PC-9 (cell line): ENCODE results near the gene SLC25A4.

ENCODE experiments used
- CTCF ChIP-seq: fragments of 200-600 bp; sonication (generic); conservative IDR thresholded peaks from 2 replicates; pipeline ENCODE4 v1.6.1; 2017; ENCODE audit warnings: mixed run types, antibody characterized with exemption, mild to moderate bottlenecking, moderate library complexity
- EZH2 ChIP-seq: fragments of 200-600 bp; sonication (generic); IDR thresholded peaks from 2 replicates; pipeline ENCODE4 v1.8.0; 2017; ENCODE audit warnings: antibody characterized with exemption, low read depth

GRCh38 chr4:185104733-185105132 lies 38.3 kb upstream of the SLC25A4 start:
- TF ChIP-seq CTCF, result no peak
- no peak for TF ChIP-seq EZH2
